Measurements from ENCODE around the gene RBM14.

The RBM14 gene

GRCh38 chr11:66593650-66594049 lies 22.8 kb upstream of the RBM14 start:
- no peak for TF ChIP-seq CTCF (IDR thresholded peaks at IDR 0.05)

- no peak for TF ChIP-seq CTCF (IDR thresholded peaks at IDR 0.05)
These were observed 21.1 kb upstream of the RBM14 start for GRCh38 chr11:66595245-66595904.

GRCh38 chr11:66598993-66599392 lies 17.4 kb upstream of the RBM14 start:
- TF ChIP-seq CTCF (IDR thresholded peaks at IDR 0.05), result no peak

GRCh38 chr11:66600219-66600618 lies 16.2 kb upstream of the RBM14 start:
- no peak for TF ChIP-seq CTCF (IDR thresholded peaks at IDR 0.05)

- TF ChIP-seq CTCF (IDR thresholded peaks at IDR 0.05), result no peak
These were observed 15.7 kb upstream of the RBM14 start for GRCh38 chr11:66600631-66601233.

GRCh38 chr11:66603072-66603471 lies 13.4 kb upstream of the RBM14 start:
- TF ChIP-seq CTCF (IDR thresholded peaks at IDR 0.05), result no peak

GRCh38 chr11:66604155-66604554 lies 12.3 kb upstream of the RBM14 start:
- TF ChIP-seq CTCF (IDR thresholded peaks at IDR 0.05), result no peak

All from LNCAP (cell line).